GM12878 (cell line): Measurements from ENCODE around the gene TBRG4. TPM values are rescaled to one million over a fixed set of nuclear protein-coding genes. Genes with fewer than 3 reads are reported as not detected.

Experiments
- ATAC-seq: fragments of 200-7000 bp; cut with Tn5 transposase; 3 replicates; pipeline ENCODE4 v1.9.1; 2020; ENCODE audit warnings: mild to moderate bottlenecking, moderate library complexity
- BruUV-seq: library from RNA; stranded (reverse); fragments of 400-500 nt; replicated peaks from 2 replicates; lab custom pipeline; 2021; lab: Mats Ljungman, UMichigan
- CTCF ChIA-PET: fragments of 300-600 bp; sonication (Branson Sonifier 250); formaldehyde crosslinking; extraction: SDS; loops from one replicate; lab custom pipeline; 2021; ENCODE audit warnings: inconsistent platforms; lab: Yijun Ruan, JAX
- POLR2A ChIA-PET: fragments of 350-600 bp; formaldehyde crosslinking; extraction: SDS; loops from one replicate; lab custom pipeline; 2021; ENCODE audit warnings: inconsistent platforms; lab: Charles Lee
- RAD21 ChIA-PET: fragments of 300-600 bp; sonication (Branson Sonifier 250); formaldehyde crosslinking; loops from one replicate; lab custom pipeline; 2023; ENCODE audit warnings: antibody characterized with exemption; ENCODE audit not compliant: unreplicated experiment; lab: Charles Lee
- SMC1A ChIA-PET: fragments of 300-600 bp; sonication (Branson Sonifier 250); formaldehyde crosslinking; loops from one replicate; lab custom pipeline; 2023; ENCODE audit not compliant: unreplicated experiment, uncharacterized antibody; lab: Charles Lee
- DNase-seq: peaks from one replicate; pipeline ENCODE4 v3.0.0-alpha.2; 2011; ENCODE audit warnings: low read depth, low spot score
- FAIRE-seq: peaks from 3 replicates; lab custom pipeline; 2011; peaks lifted over from hg19 to GRCh38; lab: Jason Lieb, UNC
- H2AFZ ChIP-seq: 2 replicates; pipeline ENCODE4 v1.6.0; 2011; ENCODE audit warnings: low read depth, low read length, control low read depth; ENCODE audit not compliant: control insufficient read depth
- H3K27ac ChIP-seq: 2 replicates; pipeline ENCODE4 v1.5.1; 2011; ENCODE audit warnings: control low read depth; ENCODE audit not compliant: control insufficient read depth, insufficient read depth
- H3K27me3 ChIP-seq, 2 experiments: replicated peaks in 1 of 2; 2 replicates each; pipeline versions ENCODE4 v1.6.0 to v1.6.1; 2011; ENCODE audit warnings: low read length in 1 of 2; ENCODE audit not compliant: control insufficient read depth in 2 of 2, insufficient read depth in 2 of 2
- H3K36me3 ChIP-seq, 2 experiments: 2 replicates each; pipeline ENCODE4 v1.5.1; 2011; ENCODE audit warnings: low read length in 1 of 2; ENCODE audit not compliant: control insufficient read depth in 2 of 2, insufficient read depth in 2 of 2
- H3K4me1 ChIP-seq: 2 replicates; pipeline ENCODE4 v1.6.1; 2011; ENCODE audit warnings: mild to moderate bottlenecking, low read length, moderate library complexity, mixed read lengths; ENCODE audit not compliant: control insufficient read depth, insufficient read depth
- H3K4me2 ChIP-seq: 2 replicates; pipeline ENCODE4 v1.6.0; 2011; ENCODE audit warnings: control low read depth; ENCODE audit not compliant: control insufficient read depth, insufficient read depth
- H3K4me3 ChIP-seq: fragments of 200-600 bp; sonication (generic); 2 replicates; pipeline ENCODE4 v1.5.1; 2016
- H3K79me2 ChIP-seq: 2 replicates; pipeline ENCODE4 v1.6.0; 2011; ENCODE audit warnings: low read length; ENCODE audit not compliant: control insufficient read depth, insufficient read depth
- H3K9ac ChIP-seq: 2 replicates; pipeline ENCODE4 v1.8.0; 2011; ENCODE audit warnings: low read length, control low read depth, mixed read lengths; ENCODE audit not compliant: control insufficient read depth, insufficient read depth
- H3K9me3 ChIP-seq: replicated peaks from 3 replicates; pipeline ENCODE4 v1.5.1; 2011; ENCODE audit warnings: mild to moderate bottlenecking, low read length; ENCODE audit not compliant: control insufficient read depth, insufficient read depth
- H4K20me1 ChIP-seq: 2 replicates; pipeline ENCODE4 v1.6.0; 2011; ENCODE audit not compliant: control insufficient read depth, insufficient read depth
- BRCA1 ChIP-seq: IDR thresholded peaks from 2 replicates; pipeline ENCODE4 v1.6.1; 2011; ENCODE audit warnings: low read depth, low read length, improper control_type of control experiment
- CEBPB ChIP-seq, 2 experiments: fragments of 150-350 bp in 1 of 2; IDR thresholded peaks; 2 replicates each; pipeline ENCODE4 v1.6.1; 2012 to 2014; ENCODE audit warnings: low read depth in 2 of 2, low read length in 2 of 2, borderline replicate concordance in 1 of 2, inconsistent platforms in 1 of 2
- IRF4 ChIP-seq: IDR thresholded peaks from 2 replicates; pipeline ENCODE4 v1.6.1; 2011; ENCODE audit warnings: low read depth, low read length
- IRF5 ChIP-seq: fragments of 450-650 bp; IDR thresholded peaks from 2 replicates; pipeline ENCODE4 v1.6.1; 2017; ENCODE audit warnings: borderline replicate concordance
- NFYB ChIP-seq: IDR thresholded peaks from 2 replicates; pipeline ENCODE4 v1.6.1; 2011; ENCODE audit warnings: low read depth, mild to moderate bottlenecking, low read length, improper control_type of control experiment, moderate library complexity; ENCODE audit not compliant: insufficient read depth
- POU2F2 ChIP-seq: IDR thresholded peaks from 3 replicates; pipeline ENCODE4 v1.6.1; 2011; ENCODE audit warnings: low read depth, mild to moderate bottlenecking, low read length, borderline replicate concordance
- TBL1XR1 ChIP-seq: IDR thresholded peaks from 2 replicates; pipeline ENCODE4 v1.6.1; 2012; ENCODE audit warnings: low read depth, low read length, improper control_type of control experiment
- YBX1 ChIP-seq: fragments of 450-650 bp; IDR thresholded peaks from 2 replicates; pipeline ENCODE4 v1.6.1; 2016; ENCODE audit warnings: antibody characterized with exemption
- YY1 ChIP-seq: IDR thresholded peaks from 2 replicates; pipeline ENCODE4 v1.6.1; 2011; ENCODE audit warnings: low read depth, mild to moderate bottlenecking, low read length
- ZNF24 ChIP-seq: fragments of 450-650 bp; IDR thresholded peaks from 2 replicates; pipeline ENCODE4 v1.6.1; 2017; ENCODE audit warnings: antibody characterized with exemption, mild to moderate bottlenecking
- WGBS: methylation state at CpG from one replicate; pipeline ENCODE4 v1.1.6; 2016; ENCODE audit warnings: low lambda C conversion rate; ENCODE audit not compliant: insufficient replicate concordance, insufficient coverage; ENCODE audit errors: missing lambda C conversion rate; 5-methylcytosine and 5-hydroxymethylcytosine counted together
- in situ Hi-C: fragments of 300-500 bp; cut with MboI; formaldehyde crosslinking; loops from 9 replicates; pipeline ENCODE4 v1.14.3; 2018; ENCODE audit warnings: mixed read lengths
- intact Hi-C: fragments of 100-400 bp; cut with micrococcal nuclease; formaldehyde crosslinking; loops from one replicate; pipeline ENCODE4 v1.14.2; 2022; ENCODE audit not compliant: unreplicated experiment
- polyA plus RNA-seq, 11 experiments: library from polyadenylated mRNA; depleted of rRNA in 4 of 11; unstranded in 6 of 11; stranded (reverse) in 5 of 11; fragments of >200 nt; fragmentation: Nextera tagmentation in 4 of 11; fragmentation: Illumina TruSeq in 1 of 11; extraction: Ambion mirVana in 4 of 11; extraction: Trizol in 1 of 11; gene quantifications; 1 replicate in 1 of 11; 2 replicates in 10 of 11; pipeline versions ENCODE4 v1.2.1 to v1.2.3, GENCODE V29; 2011 to 2016; ENCODE audit warnings: inconsistent platforms in 2 of 11, missing spikeins in 2 of 11, low read depth in 1 of 11
- total RNA-seq, 4 experiments: library from RNA; depleted of rRNA in 3 of 4; stranded (reverse); fragments of >200 nt in 3 of 4; fragmentation: Illumina TruSeq in 1 of 4; extraction: Trizol in 1 of 4; gene quantifications; 2 replicates each; pipeline versions ENCODE4 v1.2.1 to v1.2.3, GENCODE V29; 2013 to 2021
- TF ChIP-seq, protein P1 (sequence below): IDR thresholded peaks from 2 replicates; pipeline ENCODE4 v1.6.1; 2011; ENCODE audit warnings: mild to moderate bottlenecking, low read depth, low read length, moderate library complexity; ENCODE audit not compliant: insufficient replicate concordance
- TF ChIP-seq, protein P2 (sequence below): fragments of 450-650 bp; IDR thresholded peaks from 2 replicates; pipeline ENCODE4 v1.6.1; 2017; ENCODE audit warnings: mild to moderate bottlenecking, low read depth, inconsistent platforms; ENCODE audit not compliant: poor library complexity, severe bottlenecking

Gene TBRG4
- total and polyA plus RNA-seq, 10 of the 15 experiments (the other 5 are each of a cell fraction or from before 2014, with no cell fraction given) = 8.4 to 130 (median 118) TPM

DNA sequence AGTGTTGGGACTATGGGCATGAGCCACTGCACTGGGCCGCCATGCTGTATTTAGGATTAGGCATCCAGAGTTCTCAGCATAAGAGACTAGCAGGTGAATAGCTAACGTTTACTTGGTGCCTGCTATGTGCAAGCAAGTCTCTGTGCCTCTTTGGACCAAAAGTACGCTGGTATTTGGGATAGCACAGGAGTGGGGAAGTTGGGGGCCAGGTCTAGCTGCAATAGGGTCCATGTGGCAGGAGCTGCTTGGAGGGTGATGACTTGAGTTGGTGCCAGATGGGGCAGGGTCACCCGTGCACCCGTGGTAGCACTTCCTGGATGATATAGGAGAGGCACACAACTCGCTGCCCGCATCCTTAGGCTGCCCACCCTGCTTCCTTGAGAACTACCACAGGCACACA, 45.1 kb downstream of the TBRG4 start:
- no TSS peak for BruUV-seq
- intact Hi-C loops = no loop called here
- ChIA-PET POLR2A (no interaction called here), CTCF (interaction anchor here (4.0 kb wide), 1 partner anchor 92 kb away, joined by 14 read pairs; no protein-coding TSS in a partner anchor), SMC1A (no interaction called here), RAD21 (no interaction called here)
- Histone ChIP-seq H3K4me1 (0 out of 2 replicates have a peak, but pooled peaks cover 8% of the 10 kb centered on the region), H3K9me3 (no peaks in the 10 kb centered on the region), H3K9ac (no peak overlapping the region), H3K27me3 (no peaks in the 10 kb centered on the region), H4K20me1 (peaks cover 6% of the 10 kb centered on the region), H3K36me3 (peaks cover 40 to 43% of the 10 kb centered on the region in 2 experiments), H2AFZ (no peak overlapping the region), H3K4me2 (no peak overlapping the region), H3K4me3 (no peak overlapping the region), H3K79me2 (peaks cover 9% of the 10 kb centered on the region), H3K27ac (no peak overlapping the region)
- no peak for TF ChIP-seq ZNF24
- TF ChIP-seq IRF5 = no peak
- TF ChIP-seq IRF4 = no peak
- TF ChIP-seq POU2F2 = no peak
- TF ChIP-seq, protein P1, sequence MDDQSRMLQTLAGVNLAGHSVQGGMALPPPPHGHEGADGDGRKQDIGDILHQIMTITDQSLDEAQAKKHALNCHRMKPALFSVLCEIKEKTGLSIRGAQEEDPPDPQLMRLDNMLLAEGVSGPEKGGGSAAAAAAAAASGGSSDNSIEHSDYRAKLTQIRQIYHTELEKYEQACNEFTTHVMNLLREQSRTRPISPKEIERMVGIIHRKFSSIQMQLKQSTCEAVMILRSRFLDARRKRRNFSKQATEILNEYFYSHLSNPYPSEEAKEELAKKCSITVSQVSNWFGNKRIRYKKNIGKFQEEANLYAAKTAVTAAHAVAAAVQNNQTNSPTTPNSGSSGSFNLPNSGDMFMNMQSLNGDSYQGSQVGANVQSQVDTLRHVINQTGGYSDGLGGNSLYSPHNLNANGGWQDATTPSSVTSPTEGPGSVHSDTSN = no peak
- no peak for TF ChIP-seq YY1
- TF ChIP-seq, protein P2, sequence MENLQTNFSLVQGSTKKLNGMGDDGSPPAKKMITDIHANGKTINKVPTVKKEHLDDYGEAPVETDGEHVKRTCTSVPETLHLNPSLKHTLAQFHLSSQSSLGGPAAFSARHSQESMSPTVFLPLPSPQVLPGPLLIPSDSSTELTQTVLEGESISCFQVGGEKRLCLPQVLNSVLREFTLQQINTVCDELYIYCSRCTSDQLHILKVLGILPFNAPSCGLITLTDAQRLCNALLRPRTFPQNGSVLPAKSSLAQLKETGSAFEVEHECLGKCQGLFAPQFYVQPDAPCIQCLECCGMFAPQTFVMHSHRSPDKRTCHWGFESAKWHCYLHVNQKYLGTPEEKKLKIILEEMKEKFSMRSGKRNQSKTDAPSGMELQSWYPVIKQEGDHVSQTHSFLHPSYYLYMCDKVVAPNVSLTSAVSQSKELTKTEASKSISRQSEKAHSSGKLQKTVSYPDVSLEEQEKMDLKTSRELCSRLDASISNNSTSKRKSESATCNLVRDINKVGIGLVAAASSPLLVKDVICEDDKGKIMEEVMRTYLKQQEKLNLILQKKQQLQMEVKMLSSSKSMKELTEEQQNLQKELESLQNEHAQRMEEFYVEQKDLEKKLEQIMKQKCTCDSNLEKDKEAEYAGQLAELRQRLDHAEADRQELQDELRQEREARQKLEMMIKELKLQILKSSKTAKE = no peak
- TF ChIP-seq BRCA1 = no peak
- no peak for TF ChIP-seq YBX1
- TF ChIP-seq NFYB = no peak
- TF ChIP-seq CEBPB (IDR thresholded peaks at IDR 0.05; ENCODE audit: borderline replicate concordance in 1 of 2, low read depth in 2 of 2, low read length in 2 of 2) = no peak
- no peak for TF ChIP-seq TBL1XR1
- no peak for DNase-seq
- ATAC-seq = no peak
- 91% methylated on average over 7 of the region's 7 CpGs for WGBS
- no peak for FAIRE-seq
- in situ Hi-C loops = no loop called here
